ENCODE results near the gene RPS6KB2. TPM values are rescaled to one million over a fixed set of nuclear protein-coding genes. Genes with fewer than 3 reads are reported as not detected.
"Not testable (repeated sequence)": the region's sequence is repeated elsewhere in the genome, so short reads cannot be mapped to it uniquely, and the experiment has no call there.

The RPS6KB2 gene
- total RNA-seq, 4 donors from 2014 or later, result 147 to 193 (median 158) TPM

- H3K27ac ChIP-seq, result peak overlapping the region; percentile 86
- no peaks in the 10 kb centered on the region for H3K9me3 ChIP-seq
- DNase-seq (ENCODE audit: low spot score in 2 of 2), result no peak
- H3K27me3 ChIP-seq, result no peaks in the 10 kb centered on the region
- WGBS, result 27% methylated on average over 3 of the region's 3 CpGs
- no peaks in the 10 kb centered on the region for H3K36me3 ChIP-seq
- H3K4me3 ChIP-seq, result peak overlapping the region; percentile 46
- H3K4me1 ChIP-seq, result peaks cover 61% of the 10 kb centered on the region
- TF ChIP-seq CTCF (IDR thresholded peaks at IDR 0.05) (no peak), POLR2A (IDR thresholded peaks at IDR 0.05) (no peak), POLR2AphosphoS5 (IDR thresholded peaks at IDR 0.05) (no peak), EP300 (IDR thresholded peaks at IDR 0.05) (no peak)
These were observed 36.9 kb downstream of the RPS6KB2 start for GRCh38 chr11:67465189-67465510.

- 39% methylated on average over 2 of the region's 2 CpGs for WGBS
- peak overlapping the region; percentile 86 for H3K27ac ChIP-seq
- not testable (repeated sequence) for H3K9me3 ChIP-seq; H3K36me3 ChIP-seq; DNase-seq (ENCODE audit: low spot score in 2 of 2); H3K27me3 ChIP-seq
- peak overlapping the region; percentile 46 for H3K4me3 ChIP-seq
- H3K4me1 ChIP-seq, result peaks cover 61% of the 10 kb centered on the region
These were observed 37.2 kb downstream of the RPS6KB2 start for GRCh38 chr11:67465530-67465929.

- peaks cover 61% of the 10 kb centered on the region for H3K4me1 ChIP-seq
- no peaks in the 10 kb centered on the region for H3K36me3 ChIP-seq
- no peak overlapping the region for H3K4me3 ChIP-seq
- TF ChIP-seq POLR2A (IDR thresholded peaks at IDR 0.05), result no peak
- no peak for TF ChIP-seq EP300 (IDR thresholded peaks at IDR 0.05)
- TF ChIP-seq CTCF (IDR thresholded peaks at IDR 0.05), result no peak
- TF ChIP-seq POLR2AphosphoS5 (IDR thresholded peaks at IDR 0.05), result no peak
- peak overlapping the region; percentile 86 for H3K27ac ChIP-seq
- H3K9me3 ChIP-seq, result no peaks in the 10 kb centered on the region
- WGBS, result 77% methylated on average over 4 of the region's 5 CpGs
- no peak for DNase-seq (ENCODE audit: low spot score in 2 of 2)
- no peaks in the 10 kb centered on the region for H3K27me3 ChIP-seq
These were observed 38.1 kb downstream of the RPS6KB2 start for GRCh38 chr11:67466367-67466766.

GRCh38 chr11:67466962-67467771, 38.9 kb downstream of the RPS6KB2 start:
- peak overlapping the region; percentile 96 for H3K4me3 ChIP-seq
- H3K27ac ChIP-seq, result peak overlapping the region; percentile 96
- H3K27me3 ChIP-seq, result no peaks in the 10 kb centered on the region
- peaks cover 61% of the 10 kb centered on the region for H3K4me1 ChIP-seq
- no peak for DNase-seq (ENCODE audit: low spot score in 2 of 2)
- no peak for TF ChIP-seq EP300 (IDR thresholded peaks at IDR 0.05)
- TF ChIP-seq CTCF (IDR thresholded peaks at IDR 0.05), result no peak
- TF ChIP-seq POLR2AphosphoS5 (IDR thresholded peaks at IDR 0.05), result no peak
- no peak for TF ChIP-seq POLR2A (IDR thresholded peaks at IDR 0.05)
- 50% methylated on average over 10 of the region's 11 CpGs for WGBS
- H3K36me3 ChIP-seq, result no peaks in the 10 kb centered on the region
- no peaks in the 10 kb centered on the region for H3K9me3 ChIP-seq

- Histone ChIP-seq H3K4me3 (peak overlapping the region; percentile 96), H3K27ac (peak overlapping the region; percentile 96), H3K36me3 (no peaks in the 10 kb centered on the region), H3K9me3 (no peaks in the 10 kb centered on the region), H3K4me1 (peaks cover 58% of the 10 kb centered on the region), H3K27me3 (no peaks in the 10 kb centered on the region)
- no CpG with 5 or more reads among the region's 5 CpGs for WGBS
- TF ChIP-seq POLR2AphosphoS5 (IDR thresholded peaks at IDR 0.05), result peak in 2 of 3 donors; percentile 23 to 27
- TF ChIP-seq EP300 (IDR thresholded peaks at IDR 0.05), result no peak
- TF ChIP-seq CTCF (IDR thresholded peaks at IDR 0.05), result no peak
- no peak for TF ChIP-seq POLR2A (IDR thresholded peaks at IDR 0.05)
- DNase-seq (ENCODE audit: low spot score in 2 of 2), result peak in 1 of 2 donors; percentile 90
These were observed 39.8 kb downstream of the RPS6KB2 start for GRCh38 chr11:67468056-67468455.

- TF ChIP-seq POLR2A (IDR thresholded peaks at IDR 0.05) (no peak), EP300 (IDR thresholded peaks at IDR 0.05) (no peak), CTCF (IDR thresholded peaks at IDR 0.05) (no peak), POLR2AphosphoS5 (IDR thresholded peaks at IDR 0.05) (no peak)
- no peaks in the 10 kb centered on the region for H3K9me3 ChIP-seq
- peak overlapping the region; percentile 96 for H3K27ac ChIP-seq
- WGBS, result 2% methylated on average over 6 of the region's 6 CpGs
- H3K36me3 ChIP-seq, result no peaks in the 10 kb centered on the region
- H3K4me1 ChIP-seq, result peaks cover 55% of the 10 kb centered on the region
- H3K27me3 ChIP-seq, result no peaks in the 10 kb centered on the region
- H3K4me3 ChIP-seq, result peak overlapping the region; percentile 96
- no peak for DNase-seq (ENCODE audit: low spot score in 2 of 2)
These were observed 40.1 kb downstream of the RPS6KB2 start for GRCh38 chr11:67468456-67468758.

Data from suprapubic skin (tissue), 4 donors.